ENCODE data around the gene DENND4A. TPM values are rescaled to one million over a fixed set of nuclear protein-coding genes. Genes with fewer than 3 reads are reported as not detected.

Gene DENND4A
- total and polyA plus RNA-seq, 10 of the 15 experiments (the other 5 are each of a cell fraction or from before 2014, with no cell fraction given): 14.2 to 81.8 (median 34.1) TPM

- DNase-seq (ENCODE audit: low read depth, low spot score) (no peak), ATAC-seq (peak; percentile 75), FAIRE-seq (no peak)
- Histone ChIP-seq H3K9ac (ENCODE audit: control insufficient read depth, insufficient read depth, low read length) (peak overlapping the region; percentile 46), H3K4me2 (ENCODE audit: control insufficient read depth, insufficient read depth) (no peak overlapping the region), H2AFZ (ENCODE audit: control insufficient read depth, low read depth, low read length) (peak overlapping the region; percentile 85), H3K27ac (ENCODE audit: control insufficient read depth, insufficient read depth) (peak overlapping the region; percentile 79), H4K20me1 (ENCODE audit: control insufficient read depth, insufficient read depth) (no peaks in the 10 kb centered on the region), H3K4me3 (no peak overlapping the region), H3K36me3 (ENCODE audit: control insufficient read depth in 2 of 2, insufficient read depth in 2 of 2, low read length in 1 of 2) (no peaks in the 10 kb centered on the region), H3K27me3 (replicated peaks in 1 of 2; ENCODE audit: control insufficient read depth in 2 of 2, insufficient read depth in 2 of 2, low read length in 1 of 2) (no peaks in the 10 kb centered on the region), H3K9me3 (replicated peaks; ENCODE audit: control insufficient read depth, insufficient read depth, low read length) (no peaks in the 10 kb centered on the region), H3K4me1 (ENCODE audit: control insufficient read depth, insufficient read depth, low read length) (peaks cover 25% of the 10 kb centered on the region), H3K79me2 (ENCODE audit: control insufficient read depth, insufficient read depth, low read length) (peaks cover 1% of the 10 kb centered on the region; the same call in 1 of the 2 replicates)
- intact Hi-C loops (cut with micrococcal nuclease; ENCODE audit: unreplicated experiment): loop anchor here (5.0 kb wide), 1 partner anchor 196 kb away; no protein-coding TSS in a partner anchor
- WGBS (ENCODE audit: insufficient coverage, insufficient replicate concordance, low lambda C conversion rate, missing lambda C conversion rate): 39% methylated on average over 4 of the region's 4 CpGs
- in situ Hi-C loops (cut with MboI): no loop called here
- ChIA-PET CTCF (interaction anchor here (0.8 to 9.3 kb wide), 24 partner anchors 8 to 303 kb away, joined by 3 to 192 read pairs (median 5); partner anchors contain the start of genes HACD3, INTS14, RAB11A and SLC24A1), SMC1A (ENCODE audit: uncharacterized antibody, unreplicated experiment) (interaction anchor here (0.7 to 7.1 kb wide), 23 partner anchors 10 to 242 kb away, joined by 3 to 66 read pairs (median 5); partner anchors contain the start of gene RAB11A), RAD21 (ENCODE audit: unreplicated experiment) (interaction anchor here (0.7 to 6.1 kb wide), 13 partner anchors 10 to 194 kb away, joined by 3 to 69 read pairs (median 4); partner anchors contain the start of genes DENND4A and RAB11A), POLR2A (interaction anchor here (0.6 to 2.7 kb wide), 14 partner anchors 9 to 223 kb away, joined by 3 to 15 read pairs (median 5); partner anchors contain the start of genes DENND4A, INTS14 and RAB11A)
- no TSS peak for BruUV-seq (replicated peaks)
- TF ChIP-seq, protein P1, sequence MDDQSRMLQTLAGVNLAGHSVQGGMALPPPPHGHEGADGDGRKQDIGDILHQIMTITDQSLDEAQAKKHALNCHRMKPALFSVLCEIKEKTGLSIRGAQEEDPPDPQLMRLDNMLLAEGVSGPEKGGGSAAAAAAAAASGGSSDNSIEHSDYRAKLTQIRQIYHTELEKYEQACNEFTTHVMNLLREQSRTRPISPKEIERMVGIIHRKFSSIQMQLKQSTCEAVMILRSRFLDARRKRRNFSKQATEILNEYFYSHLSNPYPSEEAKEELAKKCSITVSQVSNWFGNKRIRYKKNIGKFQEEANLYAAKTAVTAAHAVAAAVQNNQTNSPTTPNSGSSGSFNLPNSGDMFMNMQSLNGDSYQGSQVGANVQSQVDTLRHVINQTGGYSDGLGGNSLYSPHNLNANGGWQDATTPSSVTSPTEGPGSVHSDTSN (IDR thresholded peaks at IDR 0.05; ENCODE audit: insufficient replicate concordance, low read depth, low read length): peak; percentile 33
- TF ChIP-seq RELA (IDR thresholded peaks at IDR 0.05; ENCODE audit: borderline replicate concordance, partially characterized antibody): no peak
Measured at GRCh38 chr15:65833501-65834205, 41.6 kb upstream of the DENND4A start.

Data from GM12878 (cell line).